GM12878 (cell line): ENCODE data around the gene AGAP1.

Source experiments
- ATF7 ChIP-seq: fragments of 450-650 bp; IDR thresholded peaks from 2 replicates; pipeline ENCODE4 v1.6.1; 2016; ENCODE audit warnings: low read depth, mild to moderate bottlenecking
- CEBPB ChIP-seq, 2 experiments: fragments of 150-350 bp in 1 of 2; IDR thresholded peaks; 2 replicates each; pipeline ENCODE4 v1.6.1; 2012 to 2014; ENCODE audit warnings: low read depth in 2 of 2, low read length in 2 of 2, borderline replicate concordance in 1 of 2, inconsistent platforms in 1 of 2
- CHD4 ChIP-seq: fragments of 200-600 bp; sonication (generic); IDR thresholded peaks from 2 replicates; pipeline ENCODE4 v1.6.1; 2016; ENCODE audit warnings: mild to moderate bottlenecking
- CTCF ChIP-seq, 3 experiments: IDR thresholded peaks in 2 of 3; conservative IDR thresholded peaks in 1 of 3; 2 replicates each; pipeline ENCODE4 v1.5.1; 2011; ENCODE audit warnings: low read depth in 3 of 3, low read length in 3 of 3, mild to moderate bottlenecking in 3 of 3, control low read depth in 2 of 3, moderate library complexity in 2 of 3, inconsistent platforms in 1 of 3, mixed read lengths in 1 of 3; ENCODE audit not compliant: control insufficient read depth in 2 of 3, insufficient read depth in 1 of 3; ENCODE audit errors: extremely low read depth in 1 of 3
- HCFC1 ChIP-seq: fragments of 150-350 bp; IDR thresholded peaks from 2 replicates; pipeline ENCODE4 v1.6.1; 2014; ENCODE audit warnings: low read length
- MXI1 ChIP-seq: fragments of 150-350 bp; IDR thresholded peaks from 2 replicates; pipeline ENCODE4 v1.6.1; 2011; ENCODE audit warnings: low read depth, mild to moderate bottlenecking, inconsistent platforms, low read length, improper control_type of control experiment
- SKIL ChIP-seq: fragments of 450-650 bp; IDR thresholded peaks from 2 replicates; pipeline ENCODE4 v1.6.1; 2017; ENCODE audit warnings: mild to moderate bottlenecking, low read depth, inconsistent platforms; ENCODE audit not compliant: poor library complexity, severe bottlenecking

- TF ChIP-seq CTCF (IDR thresholded peaks at IDR 0.05 in 2 of 3, conservative IDR thresholded peaks at IDR 0.05 in 1 of 3; ENCODE audit: control insufficient read depth in 2 of 3, extremely low read depth in 1 of 3, insufficient read depth in 1 of 3, low read depth in 3 of 3, low read length in 3 of 3) (no peak), HCFC1 (no peak), ATF7 (no peak), CHD4 (no peak), SKIL (no peak), CEBPB (IDR thresholded peaks at IDR 0.05; ENCODE audit: borderline replicate concordance in 1 of 2, low read depth in 2 of 2, low read length in 2 of 2) (no peak), MXI1 (no peak)
These were observed 52.2 kb downstream of the AGAP1 start for GRCh38 chr2:235546151-235546435.
